Lung (tissue), 16 donors: ENCODE measurements around the gene CD47. TPM values are rescaled to one million over a fixed set of nuclear protein-coding genes. Genes with fewer than 3 reads are reported as not detected.

ENCODE experiments used
- ATAC-seq: fragments of 200-7000 bp; cut with Tn5 transposase; one replicate; pipeline ENCODE4 v1.9.1; 2020; ENCODE audit warnings: moderate number of reproducible peaks; ENCODE audit not compliant: insufficient read depth, low FRiP score
- DNase-seq, 3 donors: peaks; one replicate each; pipeline ENCODE4 v3.0.0-alpha.2; 2013 to 2017
- H3K27ac ChIP-seq, 2 donors: one replicate each; pipeline ENCODE4 v1.5.1; 2013; ENCODE audit warnings: mild to moderate bottlenecking in 2 of 2, moderate library complexity in 2 of 2, control low read depth in 1 of 2, inconsistent platforms in 1 of 2, low read depth in 1 of 2, low read length in 1 of 2
- H3K27me3 ChIP-seq, 3 donors: one replicate each; pipeline ENCODE4 v1.5.1; 2013; ENCODE audit warnings: low read length in 2 of 3; ENCODE audit not compliant: control insufficient read depth in 3 of 3, insufficient read depth in 3 of 3
- H3K36me3 ChIP-seq, 4 donors: one replicate each; pipeline ENCODE4 v1.5.1; 2013; ENCODE audit warnings: low read length in 4 of 4, mild to moderate bottlenecking in 1 of 4, moderate library complexity in 1 of 4; ENCODE audit not compliant: control insufficient read depth in 4 of 4, insufficient read depth in 4 of 4
- H3K4me1 ChIP-seq, 5 donors: one replicate each; pipeline ENCODE4 v1.5.1; 2013; ENCODE audit warnings: low read length in 5 of 5, mild to moderate bottlenecking in 2 of 5, moderate library complexity in 1 of 5; ENCODE audit not compliant: control insufficient read depth in 5 of 5, insufficient read depth in 5 of 5
- H3K4me3 ChIP-seq: one replicate; pipeline ENCODE4 v1.5.1; 2013; ENCODE audit warnings: mild to moderate bottlenecking, control low read depth, moderate library complexity
- H3K9ac ChIP-seq, 2 donors: one replicate each; pipeline ENCODE4 v1.5.1; 2013; ENCODE audit warnings: low read length in 2 of 2, control low read depth in 1 of 2; ENCODE audit not compliant: insufficient read depth in 1 of 2
- H3K9me3 ChIP-seq, 4 donors: one replicate each; pipeline ENCODE4 v1.5.1; 2013; ENCODE audit warnings: low read length in 3 of 4, mild to moderate bottlenecking in 1 of 4, moderate library complexity in 1 of 4; ENCODE audit not compliant: control insufficient read depth in 4 of 4, insufficient read depth in 3 of 4
- CTCF ChIP-seq: IDR thresholded peaks from 2 replicates; pipeline ENCODE4 v1.5.1; 2012; ENCODE audit warnings: mild to moderate bottlenecking; ENCODE audit errors: control extremely low read depth, extremely low read depth
- WGBS, 2 donors: extraction: QIAGEN DNeasy Blood & Tissue Kit; methylation state at CpG; one replicate each; pipeline ENCODE4 v1.1.7; 2013; 5-methylcytosine and 5-hydroxymethylcytosine counted together
- long read RNA-seq, 5 donors: transcript quantifications; one replicate each; lab custom pipeline, GENCODE V29; 2026
- polyA plus RNA-seq, 2 donors: library from polyadenylated mRNA; stranded (reverse); fragments of 200-250 nt; gene quantifications; one replicate each; pipeline ENCODE4 v1.2.1, GENCODE V29; 2013
- total RNA-seq, 2 donors: library from RNA; depleted of rRNA in 1 of 2; stranded (reverse); fragments of >200 nt in 1 of 2; gene quantifications; one replicate each; pipeline ENCODE4 v1.2.1, GENCODE V29; 2014 to 2021
- donor health status: control.
- donor health status: control.
- donor health status: Bipolar disorder and iron deficiency.
- donor health status: healthy.
- donor health status: DM: yes; HTN: yes; CAD: no.

The CD47 gene
- total RNA-seq, result 100 to 1,000 TPM; 150 to 410 TPM
- 100 to 1,000 TPM; 115 to 116 TPM for polyA plus RNA-seq
- long read RNA-seq, donor 1, full-length matches to known transcripts, result 38 of 68 reads
- long read RNA-seq, donor 1, partial matches to known transcripts, result 25 of 68 reads
- long read RNA-seq, donor 1, other reads (novel, unspliced or antisense), result 5 of 68 reads
- long read RNA-seq, donor 2, full-length matches to known transcripts, result 11 of 24 reads
- long read RNA-seq, donor 2, partial matches to known transcripts, result 13 of 24 reads
- long read RNA-seq, donor 2, other reads (novel, unspliced or antisense), result 0 of 24 reads
- long read RNA-seq, donor 3, full-length matches to known transcripts, result 18 of 46 reads
- long read RNA-seq, donor 3, partial matches to known transcripts, result 28 of 46 reads
- long read RNA-seq, donor 3, other reads (novel, unspliced or antisense), result 0 of 46 reads
- long read RNA-seq, donor 4, full-length matches to known transcripts, result 14 of 14 reads
- long read RNA-seq, donor 4, partial matches to known transcripts, result 0 of 14 reads
- long read RNA-seq, donor 4, other reads (novel, unspliced or antisense), result 0 of 14 reads
- long read RNA-seq, donor 5, full-length matches to known transcripts, result 38 of 69 reads
- long read RNA-seq, donor 5, partial matches to known transcripts, result 31 of 69 reads
- long read RNA-seq, donor 5, other reads (novel, unspliced or antisense), result 0 of 69 reads

- TF ChIP-seq CTCF, result no peak
- peak within 1 kb of the TSS; percentile 90 for H3K4me3 ChIP-seq
- H3K9ac ChIP-seq, result peak within 1 kb of the TSS; percentile 67 to 96
- WGBS, 2 donors, result 1% methylated on average over 72 to 106 of the region's 106 CpGs
- ATAC-seq (peak; percentile 95), DNase-seq (peak; percentile 91 to 97 (median 96))
- peaks cover 0 to 19% (median 5%) of the 10 kb centered on the region in 5 donors for H3K4me1 ChIP-seq
- H3K27ac ChIP-seq, result peak within 1 kb of the TSS; percentile 82 to 96
- H3K9me3 ChIP-seq, result peaks cover 0 to 2% (median 0%) of the 10 kb centered on the region in 4 donors
- peaks cover 0 to 3% (median 2%) of the 10 kb centered on the region in 3 donors for H3K27me3 ChIP-seq
- peaks cover 0 to 2% (median 0%) of the 10 kb centered on the region in 4 donors for H3K36me3 ChIP-seq
These were observed at the start of gene CD47 for GRCh38 chr3:108090701-108091497. Gene CD47 (minus strand): TSS chr3:108091031. CDS start chr3:108090908, 123 bp downstream.

- ATAC-seq (no peak), DNase-seq (no peak)
- Histone ChIP-seq H3K9ac (no peak overlapping the region), H3K36me3 (no peaks in the 10 kb centered on the region), H3K27me3 (no peaks in the 10 kb centered on the region), H3K9me3 (no peaks in the 10 kb centered on the region), H3K4me1 (peaks cover 0 to 11% (median 0%) of the 10 kb centered on the region in 5 donors), H3K27ac (no peak overlapping the region), H3K4me3 (no peak overlapping the region)
- no peak for TF ChIP-seq CTCF
- WGBS, 2 donors, result 71 to 86% methylated on average over 5 of the region's 5 CpGs
These were observed 46.6 kb upstream of the CD47 start for GRCh38 chr3:108137460-108137814.

GRCh38 chr3:108136561-108137459, 46.0 kb upstream of the CD47 start:
- H3K4me1 ChIP-seq, result peaks cover 0 to 11% (median 0%) of the 10 kb centered on the region in 5 donors
- H3K36me3 ChIP-seq, result no peaks in the 10 kb centered on the region
- DNase-seq (peak; percentile 31 to 77 (median 73)), ATAC-seq (no peak)
- WGBS, 2 donors, result 70 to 85% methylated on average over 12 to 13 of the region's 13 CpGs
- TF ChIP-seq CTCF, result no peak
- H3K4me3 ChIP-seq, result no peak overlapping the region
- no peaks in the 10 kb centered on the region for H3K27me3 ChIP-seq
- H3K9me3 ChIP-seq, result no peaks in the 10 kb centered on the region
- peak overlapping the region in 1 of 2 donors; percentile 88 for H3K27ac ChIP-seq
- H3K9ac ChIP-seq, result peak overlapping the region in 1 of 2 donors; percentile 73
